Mesodermal cell (in vitro differentiated cells): ENCODE data around the gene CYP26A1.

Experiments
- H3K27ac ChIP-seq: 2 replicates; pipeline ENCODE4 v1.7.0; 2013; ENCODE audit warnings: mild to moderate bottlenecking, low read depth, low read length, moderate library complexity; ENCODE audit not compliant: severe bottlenecking
- H3K36me3 ChIP-seq: 2 replicates; pipeline ENCODE4 v1.7.1; 2013; ENCODE audit warnings: mild to moderate bottlenecking, low read length, moderate library complexity; ENCODE audit not compliant: control insufficient read depth, insufficient read depth
- H3K4me1 ChIP-seq: one replicate; pipeline ENCODE4 v1.7.1; 2013; ENCODE audit warnings: mild to moderate bottlenecking, low read length; ENCODE audit not compliant: insufficient read depth, control insufficient read depth, poor library complexity, severe bottlenecking
- H3K4me3 ChIP-seq: 2 replicates; pipeline ENCODE4 v1.7.0; 2013; ENCODE audit warnings: low read length, control low read depth, mild to moderate bottlenecking; ENCODE audit not compliant: insufficient read depth, poor library complexity, severe bottlenecking; ENCODE audit errors: extremely low read depth
- H3K9me3 ChIP-seq: 2 replicates; pipeline ENCODE4 v1.7.1; 2013; ENCODE audit warnings: mild to moderate bottlenecking, low read length, moderate library complexity; ENCODE audit not compliant: control insufficient read depth
- WGBS, 2 experiments: methylation state at CpG; one replicate each; pipeline ENCODE4 v1.1.5; 2013; ENCODE audit warnings: missing lambda C conversion rate in 2 of 2; ENCODE audit not compliant: insufficient coverage in 2 of 2; 5-methylcytosine and 5-hydroxymethylcytosine counted together

The CYP26A1 gene

GRCh38 chr10:93081834-93082233, 8.1 kb downstream of the CYP26A1 start:
- Histone ChIP-seq H3K9me3 (no peaks in the 10 kb centered on the region), H3K4me1 (peaks cover 5% of the 10 kb centered on the region), H3K27ac (no peak overlapping the region), H3K4me3 (no peak overlapping the region), H3K36me3 (no peaks in the 10 kb centered on the region)
- WGBS, 2 experiments: 74 to 78% methylated on average over 6 to 9 of the region's 10 CpGs

GRCh38 chr10:93083743-93084539, 10.2 kb downstream of the CYP26A1 start:
- H3K27ac ChIP-seq: no peak overlapping the region
- no peaks in the 10 kb centered on the region for H3K9me3 ChIP-seq
- 93 to 94% methylated on average over 3 to 7 of the region's 7 CpGs for WGBS, 2 experiments
- no peaks in the 10 kb centered on the region for H3K36me3 ChIP-seq
- no peak overlapping the region for H3K4me3 ChIP-seq
- H3K4me1 ChIP-seq: peaks cover 5% of the 10 kb centered on the region

GRCh38 chr10:93085272-93085859, 11.7 kb downstream of the CYP26A1 start:
- H3K4me1 ChIP-seq: peaks cover 1% of the 10 kb centered on the region
- WGBS, 2 experiments: 86 to 100% methylated on average over 2 to 3 of the region's 4 CpGs
- H3K27ac ChIP-seq: no peak overlapping the region
- H3K4me3 ChIP-seq: no peak overlapping the region
- H3K36me3 ChIP-seq: no peaks in the 10 kb centered on the region
- no peaks in the 10 kb centered on the region for H3K9me3 ChIP-seq

GRCh38 chr10:93086289-93086688, 12.6 kb downstream of the CYP26A1 start:
- Histone ChIP-seq H3K27ac (no peak overlapping the region), H3K4me3 (no peak overlapping the region), H3K36me3 (no peaks in the 10 kb centered on the region), H3K4me1 (no peaks in the 10 kb centered on the region), H3K9me3 (no peaks in the 10 kb centered on the region)
- 90% methylated on average over 2 of the region's 6 CpGs; no CpG with 5 or more reads in 1 of the 2 experiments for WGBS, 2 experiments

- H3K4me1 ChIP-seq: no peaks in the 10 kb centered on the region
- 60 to 63% methylated on average over 2 of the region's 3 CpGs for WGBS, 2 experiments
- no peak overlapping the region for H3K27ac ChIP-seq
- H3K4me3 ChIP-seq: no peak overlapping the region
- H3K36me3 ChIP-seq: no peaks in the 10 kb centered on the region
- no peaks in the 10 kb centered on the region for H3K9me3 ChIP-seq
These were observed 14.2 kb downstream of the CYP26A1 start for GRCh38 chr10:93087846-93088245.

- Histone ChIP-seq H3K36me3 (no peaks in the 10 kb centered on the region), H3K27ac (no peak overlapping the region), H3K9me3 (no peaks in the 10 kb centered on the region), H3K4me1 (no peaks in the 10 kb centered on the region), H3K4me3 (no peak overlapping the region)
- 85 to 87% methylated on average over 4 of the region's 4 CpGs for WGBS, 2 experiments
These were observed 14.8 kb downstream of the CYP26A1 start for GRCh38 chr10:93088466-93088865.

GRCh38 chr10:93090619-93091018, 16.9 kb downstream of the CYP26A1 start:
- Histone ChIP-seq H3K36me3 (no peaks in the 10 kb centered on the region), H3K27ac (no peak overlapping the region), H3K4me1 (no peaks in the 10 kb centered on the region), H3K9me3 (no peaks in the 10 kb centered on the region), H3K4me3 (no peak overlapping the region)
- 92 to 93% methylated on average over 2 of the region's 2 CpGs for WGBS, 2 experiments

GRCh38 chr10:93091960-93092359, 18.3 kb downstream of the CYP26A1 start:
- H3K36me3 ChIP-seq: no peaks in the 10 kb centered on the region
- H3K4me3 ChIP-seq: no peak overlapping the region
- no peaks in the 10 kb centered on the region for H3K4me1 ChIP-seq
- WGBS, 2 experiments: 100% methylated on average over 1 of the region's 3 CpGs; no CpG with 5 or more reads in 1 of the 2 experiments
- no peak overlapping the region for H3K27ac ChIP-seq
- no peaks in the 10 kb centered on the region for H3K9me3 ChIP-seq

GRCh38 chr10:93095225-93095624, 21.5 kb downstream of the CYP26A1 start:
- no peaks in the 10 kb centered on the region for H3K36me3 ChIP-seq
- no peak overlapping the region for H3K4me3 ChIP-seq
- H3K4me1 ChIP-seq: no peaks in the 10 kb centered on the region
- 67 to 78% methylated on average over 1 of the region's 1 CpG for WGBS, 2 experiments
- no peaks in the 10 kb centered on the region for H3K9me3 ChIP-seq
- H3K27ac ChIP-seq: no peak overlapping the region

- 75 to 93% methylated on average over 2 to 5 of the region's 5 CpGs for WGBS, 2 experiments
- Histone ChIP-seq H3K4me1 (no peaks in the 10 kb centered on the region), H3K36me3 (no peaks in the 10 kb centered on the region), H3K4me3 (no peak overlapping the region), H3K9me3 (no peaks in the 10 kb centered on the region), H3K27ac (no peak overlapping the region)
These were observed 23.2 kb downstream of the CYP26A1 start for GRCh38 chr10:93096901-93097300.

GRCh38 chr10:93097386-93097785, 23.7 kb downstream of the CYP26A1 start:
- no peak overlapping the region for H3K4me3 ChIP-seq
- H3K9me3 ChIP-seq: no peaks in the 10 kb centered on the region
- H3K4me1 ChIP-seq: no peaks in the 10 kb centered on the region
- H3K36me3 ChIP-seq: no peaks in the 10 kb centered on the region
- H3K27ac ChIP-seq: no peak overlapping the region
- WGBS, 2 experiments: 62 to 69% methylated on average over 7 of the region's 9 CpGs
